ENCODE measurements around the gene PHLDA1. TPM values are rescaled to one million over a fixed set of nuclear protein-coding genes. Genes with fewer than 3 reads are reported as not detected.

Gene PHLDA1
- total RNA-seq, 4 donors from 2014 or later, result 45.2 to 73.1 (median 57.5) TPM

DNA sequence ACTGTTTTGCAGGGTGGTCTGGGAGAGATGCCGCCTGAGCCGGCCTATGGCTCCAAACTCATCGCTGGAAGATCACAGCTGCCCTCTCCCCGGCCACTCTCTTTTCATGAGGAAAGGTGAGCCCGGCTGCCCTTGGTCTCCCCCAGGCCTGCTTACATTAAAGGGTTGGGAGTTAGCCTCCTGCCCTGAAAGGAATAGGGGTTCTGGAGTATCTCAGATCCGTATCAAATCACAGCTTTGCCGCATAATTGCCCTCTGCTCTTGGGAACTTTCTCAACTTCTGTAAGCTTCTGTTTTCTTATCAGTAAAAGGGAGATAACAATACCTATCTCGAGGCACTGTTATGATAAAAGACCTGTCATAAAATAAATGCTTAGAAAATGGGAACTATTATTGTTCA is 17.6 kb downstream of the PHLDA1 start:
- intact Hi-C loops (cut with DNase I), result no loop called here
- DNase-seq, result no peak
- Histone ChIP-seq H3K27me3 (no peaks in the 10 kb centered on the region), H3K4me1 (peaks cover 13 to 28% of the 10 kb centered on the region in 2 donors), H3K36me3 (no peaks in the 10 kb centered on the region), H3K9me3 (no peaks in the 10 kb centered on the region), H3K4me3 (replicated peaks in 1 of 3) (no peak overlapping the region), H3K27ac (no peak overlapping the region)
- TF ChIP-seq, protein P1, sequence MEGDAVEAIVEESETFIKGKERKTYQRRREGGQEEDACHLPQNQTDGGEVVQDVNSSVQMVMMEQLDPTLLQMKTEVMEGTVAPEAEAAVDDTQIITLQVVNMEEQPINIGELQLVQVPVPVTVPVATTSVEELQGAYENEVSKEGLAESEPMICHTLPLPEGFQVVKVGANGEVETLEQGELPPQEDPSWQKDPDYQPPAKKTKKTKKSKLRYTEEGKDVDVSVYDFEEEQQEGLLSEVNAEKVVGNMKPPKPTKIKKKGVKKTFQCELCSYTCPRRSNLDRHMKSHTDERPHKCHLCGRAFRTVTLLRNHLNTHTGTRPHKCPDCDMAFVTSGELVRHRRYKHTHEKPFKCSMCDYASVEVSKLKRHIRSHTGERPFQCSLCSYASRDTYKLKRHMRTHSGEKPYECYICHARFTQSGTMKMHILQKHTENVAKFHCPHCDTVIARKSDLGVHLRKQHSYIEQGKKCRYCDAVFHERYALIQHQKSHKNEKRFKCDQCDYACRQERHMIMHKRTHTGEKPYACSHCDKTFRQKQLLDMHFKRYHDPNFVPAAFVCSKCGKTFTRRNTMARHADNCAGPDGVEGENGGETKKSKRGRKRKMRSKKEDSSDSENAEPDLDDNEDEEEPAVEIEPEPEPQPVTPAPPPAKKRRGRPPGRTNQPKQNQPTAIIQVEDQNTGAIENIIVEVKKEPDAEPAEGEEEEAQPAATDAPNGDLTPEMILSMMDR (IDR thresholded peaks at IDR 0.05), result no peak
- TF ChIP-seq POLR2A (IDR thresholded peaks at IDR 0.05), result no peak
- 93% methylated on average over 8 of the region's 8 CpGs for WGBS, 2 donors

DNA sequence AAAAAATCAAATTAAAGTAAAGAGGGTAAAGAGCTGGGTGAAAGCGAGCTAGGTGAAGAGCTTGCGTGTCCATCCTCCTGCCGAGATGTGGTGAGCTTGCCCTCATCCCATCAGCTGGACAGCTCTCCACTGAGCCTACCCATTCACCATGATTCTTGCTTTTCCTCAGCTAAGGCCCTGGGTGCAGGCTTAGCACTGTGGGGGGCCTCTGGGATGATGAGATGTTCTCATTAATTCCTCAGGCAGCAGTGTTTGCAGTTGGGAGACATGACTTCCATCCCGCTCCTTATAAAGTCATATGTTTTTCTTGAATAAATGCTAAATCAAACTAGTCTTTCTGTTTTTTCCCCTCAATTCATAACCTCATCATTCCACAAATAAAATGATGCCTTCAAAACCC is 18.0 kb downstream of the PHLDA1 start:
- Histone ChIP-seq H3K36me3 (no peaks in the 10 kb centered on the region), H3K9me3 (no peaks in the 10 kb centered on the region), H3K4me1 (peaks cover 13 to 28% of the 10 kb centered on the region in 2 donors), H3K27ac (no peak overlapping the region), H3K4me3 (replicated peaks in 1 of 3) (no peak overlapping the region), H3K27me3 (no peaks in the 10 kb centered on the region)
- intact Hi-C loops (cut with DNase I), result no loop called here
- WGBS, 2 donors, result 93 to 96% methylated on average over 4 of the region's 4 CpGs
- TF ChIP-seq, protein P1 (IDR thresholded peaks at IDR 0.05), result no peak
- TF ChIP-seq POLR2A (IDR thresholded peaks at IDR 0.05), result no peak
- no peak for DNase-seq

DNA sequence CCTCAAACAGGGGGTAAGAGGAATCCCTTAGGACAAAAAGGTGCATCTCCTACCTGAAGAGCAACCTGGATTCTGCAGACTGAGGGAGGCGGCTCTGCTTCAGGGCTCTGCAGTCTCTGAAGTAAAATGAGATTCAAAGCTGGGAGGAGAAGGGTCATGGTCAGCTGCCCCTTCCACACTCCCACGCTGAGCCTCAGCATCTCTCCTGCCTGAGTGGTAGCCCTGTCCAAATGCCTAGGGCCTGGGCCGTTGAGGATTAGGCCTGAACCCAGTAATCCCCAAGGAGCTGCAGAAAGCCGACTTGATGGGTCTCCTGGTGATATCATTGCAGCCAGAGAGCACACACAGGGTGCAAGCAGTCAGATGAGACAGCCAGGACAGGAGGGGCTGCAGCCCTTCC is 18.9 kb downstream of the PHLDA1 start:
- no peaks in the 10 kb centered on the region for H3K36me3 ChIP-seq
- intact Hi-C loops (cut with DNase I), result no loop called here
- no peaks in the 10 kb centered on the region for H3K9me3 ChIP-seq
- TF ChIP-seq POLR2A (IDR thresholded peaks at IDR 0.05), result no peak
- TF ChIP-seq, protein P1 (IDR thresholded peaks at IDR 0.05), result no peak
- peaks cover 4 to 23% of the 10 kb centered on the region in 2 donors for H3K4me1 ChIP-seq
- no peak overlapping the region for H3K27ac ChIP-seq
- no peaks in the 10 kb centered on the region for H3K27me3 ChIP-seq
- H3K4me3 ChIP-seq (replicated peaks in 1 of 3), result no peak overlapping the region
- DNase-seq, result no peak
- WGBS, 2 donors, result 82 to 100% methylated on average over 2 to 4 of the region's 4 CpGs

DNA sequence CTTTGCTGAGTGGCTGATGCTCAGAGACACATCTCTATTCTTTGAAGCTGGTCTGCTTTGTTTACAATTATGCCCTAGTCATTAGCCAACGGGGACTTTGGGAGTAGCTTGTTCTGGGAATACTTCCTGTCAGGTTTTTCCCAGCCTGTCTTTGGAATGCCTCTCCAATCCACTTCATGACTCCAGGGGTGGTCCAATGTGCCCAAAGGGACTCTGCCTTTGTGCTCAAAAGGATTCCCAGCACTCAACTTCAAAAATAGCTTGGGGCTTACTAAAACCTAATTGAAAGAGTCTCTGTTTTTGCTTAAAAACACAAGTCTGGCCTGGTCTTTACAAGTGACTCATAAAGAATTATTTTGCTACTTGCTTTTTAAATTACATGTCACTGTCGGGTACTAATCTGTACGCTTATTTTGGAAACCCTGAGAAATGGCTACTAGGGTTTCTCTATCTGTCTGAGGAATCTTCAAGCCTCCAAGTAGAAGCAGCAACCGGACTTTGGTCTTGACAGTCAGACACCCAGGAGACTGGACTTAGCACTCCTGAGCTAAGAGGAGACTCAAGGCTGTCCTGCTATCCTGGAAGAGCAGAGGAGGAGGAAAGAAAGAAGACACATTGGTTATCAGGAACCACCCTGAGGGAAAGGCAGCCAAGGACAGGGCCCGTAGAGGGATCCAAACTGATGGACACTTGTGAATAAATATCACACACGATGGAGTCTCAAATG is 20.7 kb downstream of the PHLDA1 start:
- no peak for DNase-seq

DNA sequence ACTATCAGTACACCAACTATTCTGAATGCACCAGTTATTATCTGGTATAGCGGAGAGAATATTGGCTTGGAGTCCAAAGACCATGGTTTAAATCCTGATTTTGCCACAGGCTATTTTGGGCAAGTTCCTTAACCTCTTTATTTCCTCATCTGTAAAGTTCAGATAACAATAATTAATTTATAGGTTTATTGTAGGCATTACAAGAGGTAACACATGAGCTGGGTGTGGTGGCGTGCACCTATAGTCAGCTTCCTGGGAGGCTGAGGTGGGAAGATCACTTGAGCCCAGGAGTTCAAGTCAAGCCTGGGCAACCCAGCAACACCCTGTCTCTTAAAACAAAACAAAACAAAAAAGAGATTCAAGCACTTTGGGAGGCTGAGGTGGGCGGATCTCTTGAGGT is 23.1 kb downstream of the PHLDA1 start:
- TF ChIP-seq POLR2A (IDR thresholded peaks at IDR 0.05), result no peak
- TF ChIP-seq, protein P1 (IDR thresholded peaks at IDR 0.05), result no peak

More for the DNA sequence above, 20.7 kb downstream of the PHLDA1 start:
- no peak overlapping the region for H3K4me3 ChIP-seq (replicated peaks in 1 of 3)
- peak overlapping the region in 1 of 3 donors; percentile 10 for H3K27ac ChIP-seq
- no peaks in the 10 kb centered on the region for H3K36me3 ChIP-seq
- peaks cover 0 to 19% of the 10 kb centered on the region in 2 donors for H3K4me1 ChIP-seq
- intact Hi-C loops (cut with DNase I), result no loop called here
- no peaks in the 10 kb centered on the region for H3K27me3 ChIP-seq
- no peak for TF ChIP-seq POLR2A (IDR thresholded peaks at IDR 0.05)
- TF ChIP-seq, protein P1 (IDR thresholded peaks at IDR 0.05), result no peak
- whole genome bisulfite sequencing, 2 donors, result 72% methylated on average over 6 of the region's 6 CpGs
- no peaks in the 10 kb centered on the region for H3K9me3 ChIP-seq

More for the DNA sequence above, 23.1 kb downstream of the PHLDA1 start:
- H3K4me3 ChIP-seq (replicated peaks in 1 of 3), result no peak overlapping the region
- no peak for DNase-seq
- intact Hi-C loops (cut with DNase I), result no loop called here
- H3K27ac ChIP-seq, result no peak overlapping the region
- WGBS, 2 donors, result 94 to 98% methylated on average over 3 of the region's 3 CpGs
- H3K9me3 ChIP-seq, result no peaks in the 10 kb centered on the region
- H3K27me3 ChIP-seq, result no peaks in the 10 kb centered on the region
- no peaks in the 10 kb centered on the region for H3K36me3 ChIP-seq
- H3K4me1 ChIP-seq, result peaks cover 0 to 19% of the 10 kb centered on the region in 2 donors

Data from thyroid gland (tissue), 4 donors.